Measurements from ENCODE around the gene KRTAP4-16.

DNA sequence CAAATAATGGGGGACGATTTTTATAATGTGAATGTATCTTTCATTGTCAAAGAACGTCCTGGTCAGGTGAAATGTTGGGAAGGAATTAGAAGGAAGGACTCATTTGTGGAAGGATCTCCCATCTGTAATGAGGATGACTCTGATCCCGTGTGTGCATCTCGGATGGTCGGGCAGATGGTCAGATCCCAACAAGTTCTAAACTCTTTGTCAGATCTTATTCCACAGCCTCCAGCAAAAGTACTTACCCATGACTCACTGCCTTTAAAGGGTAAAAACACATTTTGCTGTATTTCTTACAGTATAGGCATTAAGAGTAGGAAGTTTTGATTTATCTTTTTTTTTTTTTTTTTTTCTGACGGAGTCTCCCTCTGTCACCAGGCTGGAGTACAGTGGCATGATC lies 3.5 kb downstream of the KRTAP4-16 start:
- TF ChIP-seq POLR2AphosphoS5 (IDR thresholded peaks at IDR 0.05) (no peak), POLR2A (IDR thresholded peaks at IDR 0.05) (no peak)
- TF ChIP-seq, protein P1, sequence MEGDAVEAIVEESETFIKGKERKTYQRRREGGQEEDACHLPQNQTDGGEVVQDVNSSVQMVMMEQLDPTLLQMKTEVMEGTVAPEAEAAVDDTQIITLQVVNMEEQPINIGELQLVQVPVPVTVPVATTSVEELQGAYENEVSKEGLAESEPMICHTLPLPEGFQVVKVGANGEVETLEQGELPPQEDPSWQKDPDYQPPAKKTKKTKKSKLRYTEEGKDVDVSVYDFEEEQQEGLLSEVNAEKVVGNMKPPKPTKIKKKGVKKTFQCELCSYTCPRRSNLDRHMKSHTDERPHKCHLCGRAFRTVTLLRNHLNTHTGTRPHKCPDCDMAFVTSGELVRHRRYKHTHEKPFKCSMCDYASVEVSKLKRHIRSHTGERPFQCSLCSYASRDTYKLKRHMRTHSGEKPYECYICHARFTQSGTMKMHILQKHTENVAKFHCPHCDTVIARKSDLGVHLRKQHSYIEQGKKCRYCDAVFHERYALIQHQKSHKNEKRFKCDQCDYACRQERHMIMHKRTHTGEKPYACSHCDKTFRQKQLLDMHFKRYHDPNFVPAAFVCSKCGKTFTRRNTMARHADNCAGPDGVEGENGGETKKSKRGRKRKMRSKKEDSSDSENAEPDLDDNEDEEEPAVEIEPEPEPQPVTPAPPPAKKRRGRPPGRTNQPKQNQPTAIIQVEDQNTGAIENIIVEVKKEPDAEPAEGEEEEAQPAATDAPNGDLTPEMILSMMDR (IDR thresholded peaks at IDR 0.05) = no peak

All from transverse colon (tissue), 4 donors.